GM06990 (cell line): ENCODE data around the gene DHX35.

ENCODE experiments used
- DNase-seq: peaks from one replicate; pipeline ENCODE4 v3.0.0-alpha.2; 2011; ENCODE audit not compliant: insufficient read length; ENCODE audit errors: extremely low read depth
- H3K27me3 ChIP-seq: replicated peaks from 2 replicates; pipeline ENCODE4 v1.6.0; 2011; ENCODE audit warnings: low read length; ENCODE audit not compliant: control insufficient read depth, insufficient read depth
- H3K36me3 ChIP-seq: 2 replicates; pipeline ENCODE4 v1.5.1; 2011; ENCODE audit warnings: low read length; ENCODE audit not compliant: control insufficient read depth, insufficient read depth
- H3K4me3 ChIP-seq: replicated peaks from 2 replicates; pipeline ENCODE4 v1.5.1; 2011; ENCODE audit warnings: low read depth, mild to moderate bottlenecking, control low read depth, low read length
- TF ChIP-seq, protein P1 (sequence below): IDR thresholded peaks from 2 replicates; pipeline ENCODE4 v1.5.1; 2011; ENCODE audit warnings: low read length, control low read depth, mild to moderate bottlenecking, inconsistent platforms; ENCODE audit not compliant: insufficient read depth, poor library complexity, severe bottlenecking

The DHX35 gene

DNA sequence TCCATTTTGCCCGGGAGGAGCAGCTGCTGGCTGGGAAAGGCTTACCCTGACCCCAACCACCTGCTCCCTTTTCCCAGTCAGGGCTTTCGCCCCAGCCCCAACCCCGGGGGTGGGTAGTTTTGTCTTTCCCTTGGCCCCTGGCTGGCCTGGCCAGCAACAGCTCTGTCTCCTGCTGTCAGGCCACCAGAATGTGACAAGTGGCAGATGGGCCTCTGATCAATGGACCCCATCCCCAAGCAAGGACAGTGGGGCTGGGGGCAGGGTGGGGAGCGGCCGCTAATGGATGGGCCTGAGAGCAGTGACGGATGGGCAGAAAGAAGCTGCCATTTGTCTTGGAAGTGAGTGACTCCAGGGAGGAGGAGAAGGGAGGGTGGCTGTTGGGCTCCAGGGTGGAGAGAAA lies 121.6 kb downstream of the DHX35 start:
- Histone ChIP-seq H3K27me3 (peaks cover 2% of the 10 kb centered on the region; the same call in 1 of the 2 replicates), H3K4me3 (no peak overlapping the region), H3K36me3 (no peaks in the 10 kb centered on the region)
- no peak for DNase-seq
- TF ChIP-seq, protein P1, sequence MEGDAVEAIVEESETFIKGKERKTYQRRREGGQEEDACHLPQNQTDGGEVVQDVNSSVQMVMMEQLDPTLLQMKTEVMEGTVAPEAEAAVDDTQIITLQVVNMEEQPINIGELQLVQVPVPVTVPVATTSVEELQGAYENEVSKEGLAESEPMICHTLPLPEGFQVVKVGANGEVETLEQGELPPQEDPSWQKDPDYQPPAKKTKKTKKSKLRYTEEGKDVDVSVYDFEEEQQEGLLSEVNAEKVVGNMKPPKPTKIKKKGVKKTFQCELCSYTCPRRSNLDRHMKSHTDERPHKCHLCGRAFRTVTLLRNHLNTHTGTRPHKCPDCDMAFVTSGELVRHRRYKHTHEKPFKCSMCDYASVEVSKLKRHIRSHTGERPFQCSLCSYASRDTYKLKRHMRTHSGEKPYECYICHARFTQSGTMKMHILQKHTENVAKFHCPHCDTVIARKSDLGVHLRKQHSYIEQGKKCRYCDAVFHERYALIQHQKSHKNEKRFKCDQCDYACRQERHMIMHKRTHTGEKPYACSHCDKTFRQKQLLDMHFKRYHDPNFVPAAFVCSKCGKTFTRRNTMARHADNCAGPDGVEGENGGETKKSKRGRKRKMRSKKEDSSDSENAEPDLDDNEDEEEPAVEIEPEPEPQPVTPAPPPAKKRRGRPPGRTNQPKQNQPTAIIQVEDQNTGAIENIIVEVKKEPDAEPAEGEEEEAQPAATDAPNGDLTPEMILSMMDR, result no peak

DNA sequence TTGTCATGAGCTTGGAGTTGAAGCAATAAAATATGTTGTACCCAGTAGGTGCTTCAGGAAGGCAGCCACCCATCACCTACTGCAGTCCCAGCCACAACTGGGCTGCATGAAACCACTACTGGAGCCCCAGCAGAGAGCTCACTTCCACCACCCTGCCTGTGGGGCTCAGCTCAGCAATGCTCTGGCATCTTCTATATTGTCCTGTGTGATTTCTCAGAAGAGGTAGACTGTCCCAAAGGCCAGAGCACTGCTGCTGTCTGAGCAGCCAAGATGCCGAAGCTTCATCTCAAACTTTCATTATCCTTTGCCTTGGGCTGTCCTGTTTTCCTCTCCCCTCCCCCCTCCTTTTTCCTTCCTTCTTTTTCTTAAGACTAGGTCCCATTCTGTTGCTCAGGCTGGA lies 126.9 kb downstream of the DHX35 start:
- no peak for DNase-seq
- Histone ChIP-seq H3K4me3 (no peak overlapping the region), H3K27me3 (no peaks in the 10 kb centered on the region; the same call in none of the 2 replicates), H3K36me3 (no peaks in the 10 kb centered on the region)
- TF ChIP-seq, protein P1, result no peak
